Measurements from ENCODE around the gene CNTN5. TPM values are rescaled to one million over a fixed set of nuclear protein-coding genes. Genes with fewer than 3 reads are reported as not detected.

CNTN5 gene
- polyA plus RNA-seq, 1 donor (not counting 4 experiments of a cell fraction or from before 2014, with no cell fraction given) = not detected

GRCh38 chr11:99676292-99676691 is 655.5 kb downstream of the CNTN5 start:
- no peaks in the 10 kb centered on the region for H3K9me1 ChIP-seq (ENCODE audit: control insufficient read depth, extremely low read depth, insufficient read depth, low read length)
- TF ChIP-seq EZH2 (IDR thresholded peaks at IDR 0.05; ENCODE audit: low read length) = no peak
- TF ChIP-seq CTCF (optimal IDR thresholded peaks at IDR 0.05 in 1 of 3, IDR thresholded peaks at IDR 0.05 in 1 of 3, conservative IDR thresholded peaks at IDR 0.05 in 1 of 3; ENCODE audit: extremely low read depth in 1 of 3, insufficient read depth in 2 of 3, low read length in 3 of 3) = no peak
- no peaks in the 10 kb centered on the region for H3K36me3 ChIP-seq (ENCODE audit: control insufficient read depth in 2 of 2, extremely low read depth in 1 of 2, insufficient read depth in 2 of 2, low read length in 2 of 2)
- H3K4me2 ChIP-seq (ENCODE audit: control insufficient read depth, extremely low read depth, insufficient read depth, low read depth, low read length) = no peak overlapping the region
- H2AFZ ChIP-seq (ENCODE audit: control insufficient read depth, low read length) = no peak overlapping the region
- no peaks in the 10 kb centered on the region for H3K4me1 ChIP-seq (ENCODE audit: control insufficient read depth, extremely low read depth, insufficient read depth, low read length)
- DNase-seq (ENCODE audit: low read depth, low spot score) (no peak), FAIRE-seq (no peak)
- dilution Hi-C loops (cut with MboI; ENCODE audit: extremely low pct_ligation_motif_present, low sequenced_read_pairs) = no loop called here
- H4K20me1 ChIP-seq (ENCODE audit: control insufficient read depth, extremely low read depth, insufficient read depth, low read length) = no peaks in the 10 kb centered on the region
- no peak overlapping the region for H3K9ac ChIP-seq (ENCODE audit: control insufficient read depth, extremely low read depth, insufficient read depth, low read length)
- no peaks in the 10 kb centered on the region for H3K79me2 ChIP-seq (ENCODE audit: control insufficient read depth, insufficient read depth, low read length)
- H3K9me3 ChIP-seq (ENCODE audit: control insufficient read depth, low read depth, low read length) = no peaks in the 10 kb centered on the region
- H3K27me3 ChIP-seq (ENCODE audit: control insufficient read depth, extremely low read depth, insufficient read depth, low read length) = no peaks in the 10 kb centered on the region
- no peak overlapping the region for H3K4me3 ChIP-seq (ENCODE audit: control insufficient read depth in 2 of 3, extremely low read depth in 1 of 3, insufficient read depth in 2 of 3, low read depth in 1 of 3, low read length in 3 of 3)
- H3K27ac ChIP-seq (ENCODE audit: control insufficient read depth, insufficient read depth, low read length) = no peak overlapping the region

GRCh38 chr11:99682171-99682570 is 661.4 kb downstream of the CNTN5 start:
- no peak for TF ChIP-seq EZH2 (IDR thresholded peaks at IDR 0.05; ENCODE audit: low read length)
- no peak for TF ChIP-seq CTCF (optimal IDR thresholded peaks at IDR 0.05 in 1 of 3, IDR thresholded peaks at IDR 0.05 in 1 of 3, conservative IDR thresholded peaks at IDR 0.05 in 1 of 3; ENCODE audit: extremely low read depth in 1 of 3, insufficient read depth in 2 of 3, low read length in 3 of 3)
- Histone ChIP-seq H3K9me1 (ENCODE audit: control insufficient read depth, extremely low read depth, insufficient read depth, low read length) (no peaks in the 10 kb centered on the region), H4K20me1 (ENCODE audit: control insufficient read depth, extremely low read depth, insufficient read depth, low read length) (no peaks in the 10 kb centered on the region), H2AFZ (ENCODE audit: control insufficient read depth, low read length) (no peak overlapping the region), H3K4me2 (ENCODE audit: control insufficient read depth, extremely low read depth, insufficient read depth, low read depth, low read length) (no peak overlapping the region), H3K79me2 (ENCODE audit: control insufficient read depth, insufficient read depth, low read length) (no peaks in the 10 kb centered on the region), H3K4me3 (ENCODE audit: control insufficient read depth in 2 of 3, extremely low read depth in 1 of 3, insufficient read depth in 2 of 3, low read depth in 1 of 3, low read length in 3 of 3) (no peak overlapping the region), H3K4me1 (ENCODE audit: control insufficient read depth, extremely low read depth, insufficient read depth, low read length) (no peaks in the 10 kb centered on the region), H3K9ac (ENCODE audit: control insufficient read depth, extremely low read depth, insufficient read depth, low read length) (no peak overlapping the region), H3K9me3 (ENCODE audit: control insufficient read depth, low read depth, low read length) (no peaks in the 10 kb centered on the region), H3K27me3 (ENCODE audit: control insufficient read depth, extremely low read depth, insufficient read depth, low read length) (no peaks in the 10 kb centered on the region), H3K36me3 (ENCODE audit: control insufficient read depth in 2 of 2, extremely low read depth in 1 of 2, insufficient read depth in 2 of 2, low read length in 2 of 2) (no peaks in the 10 kb centered on the region), H3K27ac (ENCODE audit: control insufficient read depth, insufficient read depth, low read length) (no peak overlapping the region)
- DNase-seq (ENCODE audit: low read depth, low spot score) = no peak
- dilution Hi-C loops (cut with MboI; ENCODE audit: extremely low pct_ligation_motif_present, low sequenced_read_pairs) = no loop called here
- no peak for FAIRE-seq
